ENCODE results near the gene RFPL2.
"Not testable (repeated sequence)": the region's sequence is repeated elsewhere in the genome, so short reads cannot be mapped to it uniquely, and the experiment has no call there.

Gene RFPL2

DNA sequence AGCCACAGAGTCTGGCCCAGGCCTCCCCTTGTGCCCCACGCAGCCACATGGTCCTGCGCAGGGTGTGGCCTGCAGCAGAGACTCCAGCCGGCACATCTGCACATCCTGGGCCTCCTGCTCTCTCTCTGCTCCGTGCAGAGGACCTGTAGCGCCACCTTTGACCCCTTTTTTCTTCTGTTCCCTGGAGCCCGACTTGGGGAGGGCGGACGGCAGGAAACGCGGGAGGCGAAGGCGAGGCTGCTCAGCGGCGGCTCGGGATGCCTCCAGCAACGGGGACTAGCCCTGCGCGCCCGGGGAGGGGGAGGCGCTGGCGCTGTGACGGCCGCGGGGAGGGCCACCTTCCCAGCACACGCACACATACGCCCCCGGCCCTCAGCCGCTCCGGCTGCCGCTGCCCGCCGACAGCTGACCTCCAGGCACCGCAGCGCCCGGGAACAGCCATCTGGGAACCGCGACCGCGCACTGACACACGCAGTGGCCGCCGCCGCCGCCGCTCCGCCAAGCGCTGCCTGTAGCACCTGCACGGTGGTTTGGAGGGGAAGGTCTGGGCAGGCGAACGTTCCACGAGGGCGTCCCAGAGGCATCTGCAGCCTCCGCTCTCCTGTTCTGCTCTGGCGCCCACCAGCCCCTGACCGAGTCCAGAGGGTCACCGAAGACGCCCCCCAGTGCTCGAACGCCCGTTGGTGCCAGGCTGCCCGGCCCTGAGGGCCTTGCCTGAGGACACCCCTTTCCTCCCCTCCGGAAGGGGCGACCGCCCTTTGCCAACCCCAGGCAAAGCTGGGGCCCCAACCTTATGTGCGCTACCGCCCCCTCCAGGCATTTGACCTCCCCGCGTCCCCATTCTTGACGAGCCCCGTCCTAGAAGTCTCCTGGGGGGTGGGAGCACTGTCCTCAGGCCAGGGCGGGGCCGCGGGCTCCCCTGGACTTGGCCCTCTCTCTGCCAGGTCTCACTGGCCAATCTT, 28.9 kb downstream of the RFPL2 start:
- Histone ChIP-seq H3K27me3 (ENCODE audit: insufficient read depth, poor library complexity, severe bottlenecking) (peaks cover 9% of the 10 kb centered on the region), H3K36me3 (ENCODE audit: low read depth) (no peaks in the 10 kb centered on the region), H3K27ac (ENCODE audit: poor library complexity, severe bottlenecking) (no peak overlapping the region), H3K4me3 (ENCODE audit: severe bottlenecking) (no peak overlapping the region), H3K4me1 (ENCODE audit: insufficient read depth, poor library complexity, severe bottlenecking) (no peaks in the 10 kb centered on the region), H3K9me3 (ENCODE audit: severe bottlenecking) (no peaks in the 10 kb centered on the region)
- TF ChIP-seq, protein P1, sequence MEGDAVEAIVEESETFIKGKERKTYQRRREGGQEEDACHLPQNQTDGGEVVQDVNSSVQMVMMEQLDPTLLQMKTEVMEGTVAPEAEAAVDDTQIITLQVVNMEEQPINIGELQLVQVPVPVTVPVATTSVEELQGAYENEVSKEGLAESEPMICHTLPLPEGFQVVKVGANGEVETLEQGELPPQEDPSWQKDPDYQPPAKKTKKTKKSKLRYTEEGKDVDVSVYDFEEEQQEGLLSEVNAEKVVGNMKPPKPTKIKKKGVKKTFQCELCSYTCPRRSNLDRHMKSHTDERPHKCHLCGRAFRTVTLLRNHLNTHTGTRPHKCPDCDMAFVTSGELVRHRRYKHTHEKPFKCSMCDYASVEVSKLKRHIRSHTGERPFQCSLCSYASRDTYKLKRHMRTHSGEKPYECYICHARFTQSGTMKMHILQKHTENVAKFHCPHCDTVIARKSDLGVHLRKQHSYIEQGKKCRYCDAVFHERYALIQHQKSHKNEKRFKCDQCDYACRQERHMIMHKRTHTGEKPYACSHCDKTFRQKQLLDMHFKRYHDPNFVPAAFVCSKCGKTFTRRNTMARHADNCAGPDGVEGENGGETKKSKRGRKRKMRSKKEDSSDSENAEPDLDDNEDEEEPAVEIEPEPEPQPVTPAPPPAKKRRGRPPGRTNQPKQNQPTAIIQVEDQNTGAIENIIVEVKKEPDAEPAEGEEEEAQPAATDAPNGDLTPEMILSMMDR (IDR thresholded peaks at IDR 0.05; ENCODE audit: poor library complexity, severe bottlenecking), result no peak
- ATAC-seq (ENCODE audit: low read depth) (no peak), DNase-seq (ENCODE audit: low spot score) (no peak)

DNA sequence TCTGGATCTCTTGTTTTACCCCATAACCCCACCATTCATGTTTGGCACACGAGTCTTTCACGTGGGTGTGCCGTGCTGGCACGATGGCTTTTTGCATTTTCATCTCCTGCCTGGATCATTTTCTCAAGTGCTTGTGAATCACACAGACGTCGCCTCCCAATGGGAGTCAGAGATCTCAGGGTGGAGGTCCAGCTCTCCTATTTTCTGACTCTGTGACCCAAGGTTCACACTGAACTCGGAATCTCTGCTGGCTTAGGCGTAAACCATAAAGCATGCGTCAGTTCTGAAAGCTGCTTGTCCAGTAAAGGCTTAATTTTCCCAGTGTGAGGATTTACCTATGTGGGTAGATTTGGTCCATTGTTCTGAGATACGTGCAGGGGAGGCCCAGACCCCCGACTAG, 29.8 kb downstream of the RFPL2 start:
- Histone ChIP-seq H3K4me1 (ENCODE audit: insufficient read depth, poor library complexity, severe bottlenecking) (no peaks in the 10 kb centered on the region), H3K27ac (ENCODE audit: poor library complexity, severe bottlenecking) (no peak overlapping the region), H3K36me3 (ENCODE audit: low read depth) (no peaks in the 10 kb centered on the region), H3K9me3 (ENCODE audit: severe bottlenecking) (no peaks in the 10 kb centered on the region), H3K27me3 (ENCODE audit: insufficient read depth, poor library complexity, severe bottlenecking) (peaks cover 9% of the 10 kb centered on the region), H3K4me3 (ENCODE audit: severe bottlenecking) (no peak overlapping the region)
- no peak for ATAC-seq (ENCODE audit: low read depth)
- TF ChIP-seq, protein P1 (IDR thresholded peaks at IDR 0.05; ENCODE audit: poor library complexity, severe bottlenecking), result no peak
- DNase-seq (ENCODE audit: low spot score), result no peak

DNA sequence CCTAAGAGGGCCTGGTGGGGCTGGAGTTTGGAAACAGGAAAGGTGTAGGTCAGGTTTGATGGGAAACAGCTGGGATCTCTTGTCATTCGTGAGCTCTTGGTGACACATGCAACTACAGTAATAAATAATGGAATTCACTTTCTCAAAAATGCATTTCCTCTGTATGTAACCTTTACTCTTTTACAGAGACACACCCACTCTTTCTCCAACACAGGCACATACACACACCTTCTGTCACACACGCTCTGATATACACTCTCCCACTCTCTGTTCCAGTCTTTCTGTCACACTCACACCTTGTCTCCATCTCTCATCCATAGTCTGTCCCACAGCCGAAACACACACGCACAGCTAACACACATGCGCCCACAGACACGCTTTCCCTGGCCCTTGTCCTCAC, 39.2 kb downstream of the RFPL2 start:
- no peak for ATAC-seq (ENCODE audit: low read depth)
- no peaks in the 10 kb centered on the region for H3K4me1 ChIP-seq (ENCODE audit: insufficient read depth, poor library complexity, severe bottlenecking)

DNA sequence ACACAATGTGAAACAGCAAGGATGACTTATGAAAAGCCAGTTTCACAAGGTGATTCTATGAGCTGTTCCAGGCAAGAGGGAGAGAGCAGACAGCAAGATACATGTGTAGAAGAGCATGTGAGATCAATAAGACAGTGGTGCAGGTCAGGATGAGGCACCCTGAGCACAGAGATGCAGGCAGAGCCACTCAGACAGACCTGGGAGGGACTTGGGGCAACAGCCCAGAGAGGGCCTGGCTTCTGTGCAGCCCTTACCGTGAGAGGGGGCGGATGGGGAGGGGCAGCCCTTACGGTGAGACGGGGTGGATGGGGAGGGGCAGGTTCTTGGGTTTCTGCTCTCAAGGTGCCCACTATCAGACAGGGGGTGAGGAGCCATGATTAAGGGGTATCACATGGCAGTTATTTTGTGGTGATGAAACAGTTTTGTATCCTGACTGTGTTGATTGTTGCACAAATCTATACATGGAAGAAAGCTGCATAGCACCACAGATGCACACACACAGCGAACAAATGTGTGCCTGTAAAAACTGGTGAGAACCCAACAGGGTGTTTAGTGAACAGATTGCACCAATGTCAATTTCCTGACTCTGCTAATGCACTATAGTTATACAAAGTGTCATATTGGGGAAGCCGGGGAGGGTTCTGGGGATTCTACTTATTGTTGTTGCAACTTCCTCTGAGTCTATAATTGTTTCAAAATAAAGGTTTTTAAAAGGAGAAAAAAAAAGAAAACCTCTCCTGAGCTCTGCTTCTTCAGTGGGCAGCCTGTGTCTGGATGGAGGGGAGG, 40.6 kb downstream of the RFPL2 start:
- Histone ChIP-seq H3K36me3 (ENCODE audit: low read depth) (no peaks in the 10 kb centered on the region), H3K9me3 (ENCODE audit: severe bottlenecking) (no peaks in the 10 kb centered on the region), H3K27ac (ENCODE audit: poor library complexity, severe bottlenecking) (no peak overlapping the region), H3K4me3 (ENCODE audit: severe bottlenecking) (no peak overlapping the region), H3K4me1 (ENCODE audit: insufficient read depth, poor library complexity, severe bottlenecking) (no peaks in the 10 kb centered on the region), H3K27me3 (ENCODE audit: insufficient read depth, poor library complexity, severe bottlenecking) (peaks cover 13% of the 10 kb centered on the region)
- TF ChIP-seq, protein P1 (IDR thresholded peaks at IDR 0.05; ENCODE audit: poor library complexity, severe bottlenecking), result no peak
- no peak for DNase-seq (ENCODE audit: low spot score)
- no peak for ATAC-seq (ENCODE audit: low read depth)

More for the DNA sequence above, 39.2 kb downstream of the RFPL2 start:
- no peak for DNase-seq (ENCODE audit: low spot score)
- H3K36me3 ChIP-seq (ENCODE audit: low read depth), result no peaks in the 10 kb centered on the region
- H3K9me3 ChIP-seq (ENCODE audit: severe bottlenecking), result no peaks in the 10 kb centered on the region
- TF ChIP-seq, protein P1 (IDR thresholded peaks at IDR 0.05; ENCODE audit: poor library complexity, severe bottlenecking), result no peak
- H3K27ac ChIP-seq (ENCODE audit: poor library complexity, severe bottlenecking), result no peak overlapping the region
- no peak overlapping the region for H3K4me3 ChIP-seq (ENCODE audit: severe bottlenecking)
- peaks cover 8% of the 10 kb centered on the region for H3K27me3 ChIP-seq (ENCODE audit: insufficient read depth, poor library complexity, severe bottlenecking)

DNA sequence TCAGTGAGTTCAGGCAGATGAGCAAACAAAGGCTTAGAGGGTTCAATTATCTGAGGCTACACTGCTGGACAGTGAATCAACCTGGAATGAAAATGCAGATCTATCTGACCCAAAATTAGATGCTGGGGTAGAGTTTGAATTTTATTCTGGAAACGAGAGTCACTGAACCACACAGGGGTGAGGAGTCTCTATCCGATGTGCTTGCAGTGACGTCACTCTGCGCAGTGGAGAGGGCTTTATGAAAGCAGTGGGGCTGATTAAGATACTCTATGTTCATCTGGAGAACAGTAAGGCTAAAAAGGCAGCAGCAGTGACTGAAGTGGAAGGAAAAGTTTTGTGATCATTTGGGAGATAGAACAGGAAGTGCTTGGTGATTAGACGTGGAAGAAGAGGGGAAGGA, 44.5 kb downstream of the RFPL2 start:
- not testable (repeated sequence) for DNase-seq (ENCODE audit: low spot score); H3K36me3 ChIP-seq (ENCODE audit: low read depth); H3K4me3 ChIP-seq (ENCODE audit: severe bottlenecking); H3K4me1 ChIP-seq (ENCODE audit: insufficient read depth, poor library complexity, severe bottlenecking); ATAC-seq (ENCODE audit: low read depth); H3K9me3 ChIP-seq (ENCODE audit: severe bottlenecking); H3K27ac ChIP-seq (ENCODE audit: poor library complexity, severe bottlenecking)
- peaks cover 13% of the 10 kb centered on the region for H3K27me3 ChIP-seq (ENCODE audit: insufficient read depth, poor library complexity, severe bottlenecking)

Measured in RWPE2 (cell line).